PC-9 (cell line): Measurements from ENCODE around the gene ATP5MK. TPM values are rescaled to one million over a fixed set of nuclear protein-coding genes. Genes with fewer than 3 reads are reported as not detected.

Experiments
- BruUV-seq: library from RNA; stranded (reverse); fragments of 400-500 nt; replicated peaks from 2 replicates; lab custom pipeline; 2021; lab: Mats Ljungman, UMichigan
- CTCF ChIA-PET: fragments of 300-600 bp; sonication (Branson Sonifier 250); formaldehyde crosslinking; loops from one replicate; lab custom pipeline; 2022; ENCODE audit warnings: antibody characterized with exemption; lab: Charles Lee
- POLR2A ChIA-PET: fragments of 300-600 bp; sonication (Branson Sonifier 250); formaldehyde crosslinking; loops from one replicate; lab custom pipeline; 2022; ENCODE audit warnings: antibody characterized with exemption; ENCODE audit not compliant: unreplicated experiment; lab: Charles Lee
- DNase-seq, 2 experiments: peaks; one replicate each; pipeline versions ENCODE4 v3.0.0 to v3.0.0-alpha.2; 2015 to 2022; ENCODE audit warnings: mixed read lengths in 1 of 2
- H2AFZ ChIP-seq: fragments of 200-600 bp; sonication (generic); 2 replicates; pipeline ENCODE4 v1.8.1; 2017; ENCODE audit warnings: antibody characterized with exemption
- H3F3A ChIP-seq: fragments of 200-600 bp; sonication (generic); 2 replicates; pipeline ENCODE4 v1.8.1; 2017; ENCODE audit warnings: antibody characterized with exemption, mild to moderate bottlenecking, low read depth; ENCODE audit not compliant: insufficient read depth
- H3K27ac ChIP-seq: fragments of 200-600 bp; sonication (generic); 2 replicates; pipeline ENCODE4 v1.6.1; 2016; ENCODE audit warnings: mixed run types
- H3K27me3 ChIP-seq: fragments of 200-600 bp; sonication (generic); 2 replicates; pipeline ENCODE4 v1.6.1; 2016; ENCODE audit warnings: low read depth, mixed run types; ENCODE audit not compliant: insufficient read depth
- H3K36me3 ChIP-seq: fragments of 200-600 bp; sonication (generic); 2 replicates; pipeline ENCODE4 v1.6.1; 2016; ENCODE audit warnings: low read depth, mixed run types
- H3K4me1 ChIP-seq: fragments of 200-600 bp; sonication (generic); replicated peaks from 2 replicates; pipeline ENCODE4 v1.6.1; 2016; ENCODE audit warnings: mixed run types; ENCODE audit not compliant: insufficient read depth
- H3K4me2 ChIP-seq: fragments of 200-600 bp; sonication (generic); 2 replicates; pipeline ENCODE4 v1.6.1; 2017; ENCODE audit warnings: mixed run types
- H3K4me3 ChIP-seq: fragments of 200-600 bp; sonication (generic); 2 replicates; pipeline ENCODE4 v1.6.1; 2016; ENCODE audit warnings: mixed run types
- H3K79me2 ChIP-seq: fragments of 200-600 bp; sonication (generic); 2 replicates; pipeline ENCODE4 v1.6.1; 2017; ENCODE audit warnings: low read depth, mixed run types
- H3K9me2 ChIP-seq: fragments of 200-600 bp; sonication (generic); 2 replicates; pipeline ENCODE4 v1.8.1; 2017; ENCODE audit warnings: mild to moderate bottlenecking; ENCODE audit not compliant: insufficient read depth
- H3K9me3 ChIP-seq: fragments of 200-600 bp; sonication (generic); 2 replicates; pipeline ENCODE4 v1.8.1; 2016; ENCODE audit warnings: low read depth; ENCODE audit not compliant: insufficient read depth
- H4K20me1 ChIP-seq: fragments of 200-600 bp; sonication (generic); 2 replicates; pipeline ENCODE4 v1.8.1; 2017; ENCODE audit not compliant: insufficient read depth
- EZH2 ChIP-seq: fragments of 200-600 bp; sonication (generic); IDR thresholded peaks from 2 replicates; pipeline ENCODE4 v1.8.0; 2017; ENCODE audit warnings: antibody characterized with exemption, low read depth
- intact Hi-C: fragments of 100-400 bp; cut with micrococcal nuclease; formaldehyde crosslinking; loops from one replicate; pipeline ENCODE4 v1.10.0; 2022; ENCODE audit not compliant: unreplicated experiment
- total RNA-seq: library from RNA; stranded (reverse); gene quantifications from 2 replicates; pipeline ENCODE4 v1.2.3, GENCODE V29; 2021
- TF ChIP-seq, protein P1 (sequence below): fragments of 200-600 bp; sonication (generic); conservative IDR thresholded peaks from 2 replicates; pipeline ENCODE4 v1.6.1; 2017; ENCODE audit warnings: mixed run types, antibody characterized with exemption, mild to moderate bottlenecking, moderate library complexity

Gene ATP5MK
- total RNA-seq, 1 experiment from 2014 or later = 230 TPM

GRCh38 chr10:103441206-103441605 is 44.9 kb upstream of the ATP5MK start:
- peaks cover 4% of the 10 kb centered on the region; the same call in 1 of the 2 replicates for H3F3A ChIP-seq
- H2AFZ ChIP-seq = no peak overlapping the region
- no peak overlapping the region for H3K4me2 ChIP-seq
- no peaks in the 10 kb centered on the region; the same call in 1 of the 2 replicates for H4K20me1 ChIP-seq
- no peaks in the 10 kb centered on the region for H3K9me2 ChIP-seq
- no peaks in the 10 kb centered on the region for H3K9me3 ChIP-seq
- no peaks in the 10 kb centered on the region for H3K36me3 ChIP-seq
- H3K4me1 ChIP-seq = no peaks in the 10 kb centered on the region
- H3K79me2 ChIP-seq = no peaks in the 10 kb centered on the region
- no peak for DNase-seq
- H3K4me3 ChIP-seq = no peak overlapping the region
- CTCF ChIA-PET = no interaction called here
- no peak overlapping the region for H3K27ac ChIP-seq
- H3K27me3 ChIP-seq = no peaks in the 10 kb centered on the region
- TF ChIP-seq, protein P1, sequence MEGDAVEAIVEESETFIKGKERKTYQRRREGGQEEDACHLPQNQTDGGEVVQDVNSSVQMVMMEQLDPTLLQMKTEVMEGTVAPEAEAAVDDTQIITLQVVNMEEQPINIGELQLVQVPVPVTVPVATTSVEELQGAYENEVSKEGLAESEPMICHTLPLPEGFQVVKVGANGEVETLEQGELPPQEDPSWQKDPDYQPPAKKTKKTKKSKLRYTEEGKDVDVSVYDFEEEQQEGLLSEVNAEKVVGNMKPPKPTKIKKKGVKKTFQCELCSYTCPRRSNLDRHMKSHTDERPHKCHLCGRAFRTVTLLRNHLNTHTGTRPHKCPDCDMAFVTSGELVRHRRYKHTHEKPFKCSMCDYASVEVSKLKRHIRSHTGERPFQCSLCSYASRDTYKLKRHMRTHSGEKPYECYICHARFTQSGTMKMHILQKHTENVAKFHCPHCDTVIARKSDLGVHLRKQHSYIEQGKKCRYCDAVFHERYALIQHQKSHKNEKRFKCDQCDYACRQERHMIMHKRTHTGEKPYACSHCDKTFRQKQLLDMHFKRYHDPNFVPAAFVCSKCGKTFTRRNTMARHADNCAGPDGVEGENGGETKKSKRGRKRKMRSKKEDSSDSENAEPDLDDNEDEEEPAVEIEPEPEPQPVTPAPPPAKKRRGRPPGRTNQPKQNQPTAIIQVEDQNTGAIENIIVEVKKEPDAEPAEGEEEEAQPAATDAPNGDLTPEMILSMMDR = no peak
- TF ChIP-seq EZH2 = no peak
- POLR2A ChIA-PET = no interaction called here
- intact Hi-C loops = loop anchor here (5.0 kb wide), 1 partner anchor 36 kb away; the partner anchor contains the start of gene CALHM3
- BruUV-seq = no TSS peak

- POLR2A ChIA-PET = no interaction called here
- CTCF ChIA-PET = no interaction called here
These were observed 44.1 kb upstream of the ATP5MK start for GRCh38 chr10:103440416-103440815.

GRCh38 chr10:103439776-103440175 is 43.5 kb upstream of the ATP5MK start:
- no peak overlapping the region for H3K4me3 ChIP-seq
- ChIA-PET POLR2A (no interaction called here), CTCF (no interaction called here)
- no peak overlapping the region for H2AFZ ChIP-seq
- BruUV-seq = no TSS peak
- no peak for DNase-seq
- intact Hi-C loops = loop anchor here (5.0 kb wide), 1 partner anchor 38 kb away; the partner anchor contains the start of gene CALHM3
- H3K27me3 ChIP-seq = no peaks in the 10 kb centered on the region
- H4K20me1 ChIP-seq = no peaks in the 10 kb centered on the region; the same call in 1 of the 2 replicates
- H3K9me3 ChIP-seq = no peaks in the 10 kb centered on the region
- no peaks in the 10 kb centered on the region for H3K36me3 ChIP-seq
- no peaks in the 10 kb centered on the region for H3K79me2 ChIP-seq
- H3K4me2 ChIP-seq = no peak overlapping the region
- peaks cover 2% of the 10 kb centered on the region; the same call in 1 of the 2 replicates for H3F3A ChIP-seq
- H3K9me2 ChIP-seq = no peaks in the 10 kb centered on the region
- no peak for TF ChIP-seq EZH2
- TF ChIP-seq, protein P1 = no peak
- no peak overlapping the region for H3K27ac ChIP-seq
- no peaks in the 10 kb centered on the region for H3K4me1 ChIP-seq

More at GRCh38 chr10:103440416-103440815, 44.1 kb upstream of the ATP5MK start:
- no peaks in the 10 kb centered on the region; the same call in 1 of the 2 replicates for H4K20me1 ChIP-seq
- no peak overlapping the region for H3K27ac ChIP-seq
- no peaks in the 10 kb centered on the region for H3K4me1 ChIP-seq
- TF ChIP-seq EZH2 = no peak
- no peak for DNase-seq
- H3K4me2 ChIP-seq = no peak overlapping the region
- no peaks in the 10 kb centered on the region for H3K9me2 ChIP-seq
- no peak overlapping the region for H2AFZ ChIP-seq
- no peaks in the 10 kb centered on the region for H3K79me2 ChIP-seq
- intact Hi-C loops = loop anchor here (5.0 kb wide), 1 partner anchor 37 kb away; the partner anchor contains the start of gene CALHM3
- BruUV-seq = no TSS peak
- no peaks in the 10 kb centered on the region for H3K27me3 ChIP-seq
- peaks cover 4% of the 10 kb centered on the region; the same call in 1 of the 2 replicates for H3F3A ChIP-seq
- H3K4me3 ChIP-seq = no peak overlapping the region
- H3K36me3 ChIP-seq = no peaks in the 10 kb centered on the region
- no peaks in the 10 kb centered on the region for H3K9me3 ChIP-seq
